Neuronal stem cell (in vitro differentiated cells): ENCODE measurements around the gene CD200R1L.

Experiments
- DNase-seq: peaks from one replicate; pipeline ENCODE4 v3.0.0-alpha.2; 2013; ENCODE audit warnings: low spot score
- H2AFZ ChIP-seq: one replicate; pipeline ENCODE4 v1.6.1; 2013; ENCODE audit warnings: mild to moderate bottlenecking, low read length, inconsistent platforms
- H2AK5ac ChIP-seq: 2 replicates; pipeline ENCODE4 v1.6.1; 2013; ENCODE audit warnings: low read depth, mild to moderate bottlenecking, inconsistent platforms, low read length, moderate library complexity, mixed read lengths
- H2BK120ac ChIP-seq: 2 replicates; pipeline ENCODE4 v1.6.1; 2013; ENCODE audit warnings: low read depth, mild to moderate bottlenecking, inconsistent platforms, low read length, moderate library complexity, mixed read lengths
- H2BK12ac ChIP-seq: one replicate; pipeline ENCODE4 v1.6.1; 2013; ENCODE audit warnings: low read length, inconsistent platforms
- H2BK15ac ChIP-seq: 2 replicates; pipeline ENCODE4 v1.6.1; 2013; ENCODE audit warnings: mild to moderate bottlenecking, low read length, inconsistent platforms, mixed read lengths
- H2BK5ac ChIP-seq: one replicate; pipeline ENCODE4 v1.6.1; 2013; ENCODE audit warnings: inconsistent platforms, mild to moderate bottlenecking, low read length, moderate library complexity
- H3K14ac ChIP-seq: one replicate; pipeline ENCODE4 v1.6.1; 2013; ENCODE audit warnings: low read length, inconsistent platforms
- H3K18ac ChIP-seq: 2 replicates; pipeline ENCODE4 v1.6.1; 2013; ENCODE audit warnings: low read length, inconsistent platforms
- H3K23ac ChIP-seq: 2 replicates; pipeline ENCODE4 v1.6.1; 2013; ENCODE audit warnings: low read depth, mild to moderate bottlenecking, mixed read lengths, low read length, inconsistent platforms; ENCODE audit not compliant: poor library complexity
- H3K27ac ChIP-seq: replicated peaks from 3 replicates; pipeline ENCODE4 v1.5.1; 2013; ENCODE audit warnings: low read length, inconsistent platforms
- H3K27me3 ChIP-seq, 3 experiments: 2 replicates each; pipeline ENCODE4 v1.6.1; 2013; ENCODE audit warnings: low read length in 3 of 3, mild to moderate bottlenecking in 2 of 3, inconsistent platforms in 1 of 3, low read depth in 1 of 3, mixed read lengths in 1 of 3, moderate library complexity in 1 of 3; ENCODE audit not compliant: control insufficient read depth in 3 of 3, insufficient read depth in 3 of 3
- H3K36me3 ChIP-seq, 2 donors: replicated peaks in 1 of 2; 2 replicates each; pipeline ENCODE4 v1.6.1; 2013; ENCODE audit warnings: low read length in 2 of 2; ENCODE audit not compliant: control insufficient read depth in 2 of 2, insufficient read depth in 2 of 2
- H3K4ac ChIP-seq: 2 replicates; pipeline ENCODE4 v1.6.1; 2013; ENCODE audit warnings: inconsistent platforms, mild to moderate bottlenecking, low read length, moderate library complexity
- H3K4me1 ChIP-seq, 2 donors: 1 replicate in 1 of 2; 2 replicates in 1 of 2; pipeline ENCODE4 v1.6.1; 2013; ENCODE audit warnings: low read length in 2 of 2, low read depth in 1 of 2; ENCODE audit not compliant: control insufficient read depth in 2 of 2, insufficient read depth in 1 of 2
- H3K4me2 ChIP-seq: one replicate; pipeline ENCODE4 v1.6.1; 2013; ENCODE audit warnings: mild to moderate bottlenecking, low read length, inconsistent platforms; ENCODE audit not compliant: insufficient read depth, poor library complexity, severe bottlenecking
- H3K4me3 ChIP-seq, 2 donors: 2 replicates each; pipeline ENCODE4 v1.5.1; 2013; ENCODE audit warnings: low read length in 2 of 2, mild to moderate bottlenecking in 2 of 2, inconsistent platforms in 1 of 2, moderate library complexity in 1 of 2
- H3K79me1 ChIP-seq: one replicate; pipeline ENCODE4 v1.6.1; 2013; ENCODE audit warnings: low read depth, mild to moderate bottlenecking, inconsistent platforms, low read length, moderate library complexity
- H3K9ac ChIP-seq: one replicate; pipeline ENCODE4 v1.6.1; 2013; ENCODE audit warnings: mild to moderate bottlenecking, low read depth, low read length, inconsistent platforms; ENCODE audit not compliant: poor library complexity
- H3K9me3 ChIP-seq, 2 donors: replicated peaks in 1 of 2; 2 replicates each; pipeline versions ENCODE3 to v1.6.1; 2013; ENCODE audit warnings: low read length in 2 of 2, mild to moderate bottlenecking in 2 of 2, inconsistent platforms in 1 of 2, low read depth in 1 of 2, mixed read lengths in 1 of 2, moderate library complexity in 1 of 2; ENCODE audit not compliant: control insufficient read depth in 2 of 2, insufficient read depth in 1 of 2
- H4K8ac ChIP-seq: one replicate; pipeline ENCODE4 v1.6.1; 2013; ENCODE audit warnings: low read depth, mild to moderate bottlenecking, inconsistent platforms, low read length, moderate library complexity
- H4K91ac ChIP-seq: one replicate; pipeline ENCODE4 v1.6.1; 2013; ENCODE audit warnings: low read length, low read depth, mild to moderate bottlenecking, inconsistent platforms; ENCODE audit not compliant: poor library complexity
- WGBS, 2 donors: extraction: QIAGEN DNeasy Blood & Tissue Kit; methylation state at CpG; one replicate each; pipeline ENCODE4 v1.1.7; 2013; ENCODE audit warnings: missing lambda C conversion rate in 2 of 2, mixed read lengths in 1 of 2; ENCODE audit not compliant: insufficient read length in 2 of 2, insufficient replicate concordance in 1 of 2; ENCODE audit errors: extremely low coverage in 2 of 2; 5-methylcytosine and 5-hydroxymethylcytosine counted together

Gene CD200R1L

GRCh38 chr3:112817271-112817670 lies 29.4 kb downstream of the CD200R1L start:
- H2BK15ac ChIP-seq = no peak overlapping the region
- H3K4ac ChIP-seq = no peak overlapping the region
- no peaks in the 10 kb centered on the region for H3K79me1 ChIP-seq
- H2AFZ ChIP-seq = no peak overlapping the region
- no peaks in the 10 kb centered on the region for H3K9me3 ChIP-seq
- H3K36me3 ChIP-seq = no peaks in the 10 kb centered on the region
- no peak overlapping the region for H3K14ac ChIP-seq
- H4K8ac ChIP-seq = no peak overlapping the region
- H3K27me3 ChIP-seq = peaks cover 0 to 3% (median 0%) of the 10 kb centered on the region in 3 experiments
- H2BK5ac ChIP-seq = no peak overlapping the region
- H3K4me1 ChIP-seq = no peaks in the 10 kb centered on the region
- H3K4me3 ChIP-seq = no peak overlapping the region
- no peak overlapping the region for H2AK5ac ChIP-seq
- DNase-seq = no peak
- no peak overlapping the region for H3K9ac ChIP-seq
- no peak overlapping the region for H3K23ac ChIP-seq
- no peak overlapping the region for H3K4me2 ChIP-seq
- no peak overlapping the region for H3K27ac ChIP-seq
- H2BK12ac ChIP-seq = no peak overlapping the region
- H2BK120ac ChIP-seq = no peak overlapping the region
- H4K91ac ChIP-seq = no peak overlapping the region
- H3K18ac ChIP-seq = no peak overlapping the region

- Histone ChIP-seq H3K4me3 (no peak overlapping the region), H3K4me2 (no peak overlapping the region), H2BK120ac (no peak overlapping the region), H3K27me3 (no peaks in the 10 kb centered on the region), H4K91ac (no peak overlapping the region), H3K27ac (no peak overlapping the region), H3K36me3 (no peaks in the 10 kb centered on the region), H3K4ac (no peak overlapping the region), H3K4me1 (no peaks in the 10 kb centered on the region), H3K9ac (no peak overlapping the region), H3K79me1 (no peaks in the 10 kb centered on the region), H4K8ac (no peak overlapping the region), H2BK12ac (no peak overlapping the region), H2BK15ac (no peak overlapping the region), H2AK5ac (no peak overlapping the region), H3K14ac (no peak overlapping the region), H2AFZ (no peak overlapping the region), H3K23ac (no peak overlapping the region), H3K9me3 (no peaks in the 10 kb centered on the region), H2BK5ac (no peak overlapping the region), H3K18ac (no peak overlapping the region)
- no peak for DNase-seq
Measured at GRCh38 chr3:112815981-112816380, 30.7 kb downstream of the CD200R1L start.

- Histone ChIP-seq H2BK15ac (no peak overlapping the region), H3K23ac (no peak overlapping the region), H2BK12ac (no peak overlapping the region), H3K9me3 (no peaks in the 10 kb centered on the region), H2BK120ac (no peak overlapping the region), H3K4me2 (no peak overlapping the region), H3K36me3 (no peaks in the 10 kb centered on the region), H3K14ac (no peak overlapping the region), H3K4me1 (no peaks in the 10 kb centered on the region), H3K79me1 (no peaks in the 10 kb centered on the region), H3K4me3 (no peak overlapping the region), H3K9ac (no peak overlapping the region), H3K27ac (no peak overlapping the region), H3K4ac (no peak overlapping the region), H4K8ac (no peak overlapping the region), H3K18ac (no peak overlapping the region), H4K91ac (no peak overlapping the region), H3K27me3 (no peaks in the 10 kb centered on the region), H2AK5ac (no peak overlapping the region), H2AFZ (no peak overlapping the region), H2BK5ac (no peak overlapping the region)
- WGBS, 2 donors = no CpG with 5 or more reads among the region's 2 CpGs
- no peak for DNase-seq
Measured at GRCh38 chr3:112814266-112814665, 32.4 kb downstream of the CD200R1L start.

GRCh38 chr3:112813723-112814171 lies 32.9 kb downstream of the CD200R1L start:
- H2BK15ac ChIP-seq = no peak overlapping the region
- no peaks in the 10 kb centered on the region for H3K4me1 ChIP-seq
- H3K27ac ChIP-seq = no peak overlapping the region
- no peak overlapping the region for H4K91ac ChIP-seq
- H3K9me3 ChIP-seq = no peaks in the 10 kb centered on the region
- no peak overlapping the region for H3K9ac ChIP-seq
- H4K8ac ChIP-seq = no peak overlapping the region
- no peak overlapping the region for H3K4me2 ChIP-seq
- DNase-seq = no peak
- H3K36me3 ChIP-seq = no peaks in the 10 kb centered on the region
- no peak overlapping the region for H2BK120ac ChIP-seq
- H3K27me3 ChIP-seq = no peaks in the 10 kb centered on the region
- no CpG with 5 or more reads among the region's 2 CpGs for WGBS, 2 donors
- H3K4me3 ChIP-seq = no peak overlapping the region
- no peak overlapping the region for H2BK12ac ChIP-seq
- H2AFZ ChIP-seq = no peak overlapping the region
- no peak overlapping the region for H3K14ac ChIP-seq
- no peak overlapping the region for H3K4ac ChIP-seq
- H3K18ac ChIP-seq = no peak overlapping the region
- no peaks in the 10 kb centered on the region for H3K79me1 ChIP-seq
- H2AK5ac ChIP-seq = no peak overlapping the region
- no peak overlapping the region for H3K23ac ChIP-seq
- H2BK5ac ChIP-seq = no peak overlapping the region
